ENCODE data around the gene PLEKHA7. TPM values are rescaled to one million over a fixed set of nuclear protein-coding genes. Genes with fewer than 3 reads are reported as not detected.

Gene PLEKHA7
- total RNA-seq, 1 experiment from 2014 or later = 7.2 TPM

DNA sequence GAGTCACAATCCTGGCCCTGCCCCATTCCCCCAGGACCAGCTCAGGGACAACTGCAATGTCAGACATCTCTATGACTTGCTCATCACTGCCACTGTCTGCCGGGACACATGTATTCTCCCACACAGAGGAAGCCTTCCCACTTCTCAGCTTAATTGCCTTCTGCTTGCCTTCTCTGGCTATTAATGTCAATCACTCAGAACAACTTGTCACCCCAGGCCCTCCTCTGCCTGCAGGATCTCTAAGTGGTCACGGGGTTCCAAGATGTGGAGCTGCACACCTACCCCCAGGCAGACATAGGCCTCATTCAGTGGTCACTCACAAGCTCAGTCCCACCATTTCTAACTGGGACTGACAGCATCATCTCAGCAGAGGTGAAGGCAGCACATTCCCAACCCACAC, 15.1 kb downstream of the PLEKHA7 start:
- H2AFZ ChIP-seq (ENCODE audit: low read depth, low read length, poor library complexity, severe bottlenecking) = no peak overlapping the region
- CTCF ChIA-PET = no interaction called here
- H3K9ac ChIP-seq (ENCODE audit: low read length) = no peak overlapping the region
- H3K4me3 ChIP-seq (replicated peaks in 1 of 2; ENCODE audit: low read depth in 1 of 2, low read length in 2 of 2) = no peak overlapping the region
- DNase-seq (ENCODE audit: low read depth, low spot score) (no peak), ATAC-seq (no peak)
- H3K27ac ChIP-seq (ENCODE audit: low read depth, low read length) = no peak overlapping the region
- H3K79me2 ChIP-seq (ENCODE audit: insufficient read depth, low read length) = no peaks in the 10 kb centered on the region
- no peaks in the 10 kb centered on the region for H3K36me3 ChIP-seq (ENCODE audit: control insufficient read depth in 1 of 2, insufficient read depth in 2 of 2, low read length in 2 of 2)
- no peak for TF ChIP-seq TCF7L2 (IDR thresholded peaks at IDR 0.05; ENCODE audit: borderline replicate concordance, extremely low read depth, insufficient read depth, insufficient read length)
- no peak for TF ChIP-seq RAD21 (IDR thresholded peaks at IDR 0.05; ENCODE audit: low read depth)
- TF ChIP-seq SRF (IDR thresholded peaks at IDR 0.05; ENCODE audit: low read depth) = no peak
- TF ChIP-seq YY1 (IDR thresholded peaks at IDR 0.05; ENCODE audit: extremely low read depth, insufficient replicate concordance, low read depth, low read length) = no peak
- TF ChIP-seq SIN3A (IDR thresholded peaks at IDR 0.05; ENCODE audit: low read depth) = no peak
- no peak for TF ChIP-seq JUND (IDR thresholded peaks at IDR 0.05)
- TF ChIP-seq, protein P1, sequence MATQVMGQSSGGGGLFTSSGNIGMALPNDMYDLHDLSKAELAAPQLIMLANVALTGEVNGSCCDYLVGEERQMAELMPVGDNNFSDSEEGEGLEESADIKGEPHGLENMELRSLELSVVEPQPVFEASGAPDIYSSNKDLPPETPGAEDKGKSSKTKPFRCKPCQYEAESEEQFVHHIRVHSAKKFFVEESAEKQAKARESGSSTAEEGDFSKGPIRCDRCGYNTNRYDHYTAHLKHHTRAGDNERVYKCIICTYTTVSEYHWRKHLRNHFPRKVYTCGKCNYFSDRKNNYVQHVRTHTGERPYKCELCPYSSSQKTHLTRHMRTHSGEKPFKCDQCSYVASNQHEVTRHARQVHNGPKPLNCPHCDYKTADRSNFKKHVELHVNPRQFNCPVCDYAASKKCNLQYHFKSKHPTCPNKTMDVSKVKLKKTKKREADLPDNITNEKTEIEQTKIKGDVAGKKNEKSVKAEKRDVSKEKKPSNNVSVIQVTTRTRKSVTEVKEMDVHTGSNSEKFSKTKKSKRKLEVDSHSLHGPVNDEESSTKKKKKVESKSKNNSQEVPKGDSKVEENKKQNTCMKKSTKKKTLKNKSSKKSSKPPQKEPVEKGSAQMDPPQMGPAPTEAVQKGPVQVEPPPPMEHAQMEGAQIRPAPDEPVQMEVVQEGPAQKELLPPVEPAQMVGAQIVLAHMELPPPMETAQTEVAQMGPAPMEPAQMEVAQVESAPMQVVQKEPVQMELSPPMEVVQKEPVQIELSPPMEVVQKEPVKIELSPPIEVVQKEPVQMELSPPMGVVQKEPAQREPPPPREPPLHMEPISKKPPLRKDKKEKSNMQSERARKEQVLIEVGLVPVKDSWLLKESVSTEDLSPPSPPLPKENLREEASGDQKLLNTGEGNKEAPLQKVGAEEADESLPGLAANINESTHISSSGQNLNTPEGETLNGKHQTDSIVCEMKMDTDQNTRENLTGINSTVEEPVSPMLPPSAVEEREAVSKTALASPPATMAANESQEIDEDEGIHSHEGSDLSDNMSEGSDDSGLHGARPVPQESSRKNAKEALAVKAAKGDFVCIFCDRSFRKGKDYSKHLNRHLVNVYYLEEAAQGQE (IDR thresholded peaks at IDR 0.05; ENCODE audit: low read depth) = no peak
- TF ChIP-seq POLR2A (IDR thresholded peaks at IDR 0.05; ENCODE audit: borderline replicate concordance, extremely low read depth, insufficient read depth, insufficient read length) = no peak
- no peak for TF ChIP-seq FOSL1 (IDR thresholded peaks at IDR 0.05; ENCODE audit: low read depth)
- TF ChIP-seq SP1 (IDR thresholded peaks at IDR 0.05; ENCODE audit: low read depth) = no peak
- no peak for TF ChIP-seq ZNF274 (IDR thresholded peaks at IDR 0.05; ENCODE audit: low read depth, low read length)
- TF ChIP-seq, protein P2, sequence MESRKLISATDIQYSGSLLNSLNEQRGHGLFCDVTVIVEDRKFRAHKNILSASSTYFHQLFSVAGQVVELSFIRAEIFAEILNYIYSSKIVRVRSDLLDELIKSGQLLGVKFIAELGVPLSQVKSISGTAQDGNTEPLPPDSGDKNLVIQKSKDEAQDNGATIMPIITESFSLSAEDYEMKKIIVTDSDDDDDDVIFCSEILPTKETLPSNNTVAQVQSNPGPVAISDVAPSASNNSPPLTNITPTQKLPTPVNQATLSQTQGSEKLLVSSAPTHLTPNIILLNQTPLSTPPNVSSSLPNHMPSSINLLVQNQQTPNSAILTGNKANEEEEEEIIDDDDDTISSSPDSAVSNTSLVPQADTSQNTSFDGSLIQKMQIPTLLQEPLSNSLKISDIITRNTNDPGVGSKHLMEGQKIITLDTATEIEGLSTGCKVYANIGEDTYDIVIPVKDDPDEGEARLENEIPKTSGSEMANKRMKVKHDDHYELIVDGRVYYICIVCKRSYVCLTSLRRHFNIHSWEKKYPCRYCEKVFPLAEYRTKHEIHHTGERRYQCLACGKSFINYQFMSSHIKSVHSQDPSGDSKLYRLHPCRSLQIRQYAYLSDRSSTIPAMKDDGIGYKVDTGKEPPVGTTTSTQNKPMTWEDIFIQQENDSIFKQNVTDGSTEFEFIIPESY (IDR thresholded peaks at IDR 0.05; ENCODE audit: extremely low read depth, insufficient replicate concordance, low read length) = no peak
- TF ChIP-seq, protein P3, sequence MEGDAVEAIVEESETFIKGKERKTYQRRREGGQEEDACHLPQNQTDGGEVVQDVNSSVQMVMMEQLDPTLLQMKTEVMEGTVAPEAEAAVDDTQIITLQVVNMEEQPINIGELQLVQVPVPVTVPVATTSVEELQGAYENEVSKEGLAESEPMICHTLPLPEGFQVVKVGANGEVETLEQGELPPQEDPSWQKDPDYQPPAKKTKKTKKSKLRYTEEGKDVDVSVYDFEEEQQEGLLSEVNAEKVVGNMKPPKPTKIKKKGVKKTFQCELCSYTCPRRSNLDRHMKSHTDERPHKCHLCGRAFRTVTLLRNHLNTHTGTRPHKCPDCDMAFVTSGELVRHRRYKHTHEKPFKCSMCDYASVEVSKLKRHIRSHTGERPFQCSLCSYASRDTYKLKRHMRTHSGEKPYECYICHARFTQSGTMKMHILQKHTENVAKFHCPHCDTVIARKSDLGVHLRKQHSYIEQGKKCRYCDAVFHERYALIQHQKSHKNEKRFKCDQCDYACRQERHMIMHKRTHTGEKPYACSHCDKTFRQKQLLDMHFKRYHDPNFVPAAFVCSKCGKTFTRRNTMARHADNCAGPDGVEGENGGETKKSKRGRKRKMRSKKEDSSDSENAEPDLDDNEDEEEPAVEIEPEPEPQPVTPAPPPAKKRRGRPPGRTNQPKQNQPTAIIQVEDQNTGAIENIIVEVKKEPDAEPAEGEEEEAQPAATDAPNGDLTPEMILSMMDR (IDR thresholded peaks at IDR 0.05 in 2 of 3, conservative IDR thresholded peaks at IDR 0.05 in 1 of 3; ENCODE audit: borderline replicate concordance in 1 of 3, insufficient read depth in 1 of 3, low read depth in 2 of 3, low read length in 2 of 3) = no peak
- no TSS peak for BruUV-seq (replicated peaks)
- no peaks in the 10 kb centered on the region for H3K9me3 ChIP-seq (ENCODE audit: control insufficient read depth in 1 of 2, insufficient read depth in 1 of 2, low read depth in 1 of 2, low read length in 2 of 2)
- POLR2A ChIA-PET = no interaction called here
- no peaks in the 10 kb centered on the region for H3K27me3 ChIP-seq (ENCODE audit: insufficient read depth, low read length)
- H3K9me2 ChIP-seq (ENCODE audit: insufficient read depth) = no peaks in the 10 kb centered on the region
- RAD21 ChIA-PET (ENCODE audit: low non-redundant PET in 1 of 2, low total read pairs in 2 of 2, uncharacterized antibody in 2 of 2, unreplicated experiment in 2 of 2) = no interaction called here
- H3K4me2 ChIP-seq (ENCODE audit: low read length) = no peak overlapping the region
- H4K20me1 ChIP-seq (ENCODE audit: insufficient read depth) = no peaks in the 10 kb centered on the region
- H3K4me1 ChIP-seq (ENCODE audit: control insufficient read depth in 1 of 2, insufficient read depth in 2 of 2, low read length in 2 of 2) = peaks cover 2 to 9% of the 10 kb centered on the region in 2 experiments; a peak in 3 of 4 replicates
- intact Hi-C loops (cut with micrococcal nuclease) = no loop called here
